ENCODE data around the gene GBE1. TPM values are rescaled to one million over a fixed set of nuclear protein-coding genes. Genes with fewer than 3 reads are reported as not detected.

Gene GBE1
- total RNA-seq, 1 experiment from 2014 or later: 12.7 TPM

DNA sequence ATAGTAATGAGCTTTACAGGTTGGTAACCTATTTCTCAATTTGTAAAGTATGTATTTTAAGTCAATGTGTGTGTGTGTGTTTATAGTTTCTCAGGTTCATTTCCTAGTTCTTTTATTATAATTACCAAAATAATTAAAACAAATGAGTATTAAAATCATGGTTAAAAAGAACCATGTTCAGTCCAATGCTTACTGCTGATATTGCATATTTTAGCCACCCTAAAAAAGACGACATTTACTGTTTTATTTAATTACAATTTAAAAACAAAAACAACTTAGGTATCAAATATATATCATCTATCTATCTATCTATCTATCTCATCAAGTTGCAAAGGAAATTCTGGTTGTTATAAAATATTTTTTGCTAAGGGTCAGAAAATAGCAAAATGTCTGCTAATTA is 203.3 kb downstream of the GBE1 start:
- Mint-ChIP-seq H3K4me3 (ENCODE audit: low read depth, unreplicated experiment) (no peak overlapping the region), H3K27ac (ENCODE audit: unreplicated experiment) (no peak overlapping the region), H3K4me1 (ENCODE audit: low read depth, unreplicated experiment) (no peaks in the 10 kb centered on the region), H3K27me3 (ENCODE audit: unreplicated experiment) (no peaks in the 10 kb centered on the region), H3K9me3 (ENCODE audit: low read depth, unreplicated experiment) (no peaks in the 10 kb centered on the region), H3K36me3 (ENCODE audit: insufficient read depth, unreplicated experiment) (no peaks in the 10 kb centered on the region)
- no TSS peak for BruUV-seq (replicated peaks)
- CTCF ChIA-PET: no interaction called here
- intact Hi-C loops (cut with micrococcal nuclease; ENCODE audit: unreplicated experiment): no loop called here
- TF ChIP-seq, protein P1, sequence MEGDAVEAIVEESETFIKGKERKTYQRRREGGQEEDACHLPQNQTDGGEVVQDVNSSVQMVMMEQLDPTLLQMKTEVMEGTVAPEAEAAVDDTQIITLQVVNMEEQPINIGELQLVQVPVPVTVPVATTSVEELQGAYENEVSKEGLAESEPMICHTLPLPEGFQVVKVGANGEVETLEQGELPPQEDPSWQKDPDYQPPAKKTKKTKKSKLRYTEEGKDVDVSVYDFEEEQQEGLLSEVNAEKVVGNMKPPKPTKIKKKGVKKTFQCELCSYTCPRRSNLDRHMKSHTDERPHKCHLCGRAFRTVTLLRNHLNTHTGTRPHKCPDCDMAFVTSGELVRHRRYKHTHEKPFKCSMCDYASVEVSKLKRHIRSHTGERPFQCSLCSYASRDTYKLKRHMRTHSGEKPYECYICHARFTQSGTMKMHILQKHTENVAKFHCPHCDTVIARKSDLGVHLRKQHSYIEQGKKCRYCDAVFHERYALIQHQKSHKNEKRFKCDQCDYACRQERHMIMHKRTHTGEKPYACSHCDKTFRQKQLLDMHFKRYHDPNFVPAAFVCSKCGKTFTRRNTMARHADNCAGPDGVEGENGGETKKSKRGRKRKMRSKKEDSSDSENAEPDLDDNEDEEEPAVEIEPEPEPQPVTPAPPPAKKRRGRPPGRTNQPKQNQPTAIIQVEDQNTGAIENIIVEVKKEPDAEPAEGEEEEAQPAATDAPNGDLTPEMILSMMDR (IDR thresholded peaks at IDR 0.05; ENCODE audit: unreplicated experiment): no peak
- no peak for DNase-seq

DNA sequence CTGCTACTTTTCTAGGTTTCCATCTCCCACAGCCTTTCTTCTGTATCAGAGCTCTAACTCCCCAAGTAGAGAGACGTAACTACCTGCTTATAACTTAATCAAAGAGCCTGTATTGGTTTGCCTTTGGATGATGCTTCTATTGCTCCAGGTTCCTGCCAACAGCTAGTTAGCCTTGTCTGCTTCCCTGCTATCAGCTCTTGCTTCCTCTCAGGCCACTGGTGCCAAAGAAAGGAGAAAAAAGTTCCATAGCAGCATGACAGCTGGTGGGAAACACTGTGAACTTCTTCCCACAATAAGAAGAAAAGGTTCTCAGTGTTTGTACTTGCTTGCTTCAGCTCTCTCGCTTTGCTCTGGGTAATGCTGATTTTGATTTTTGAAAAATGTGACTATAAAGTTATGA is 206.6 kb downstream of the GBE1 start:
- Mint-ChIP-seq H3K4me3 (ENCODE audit: low read depth, unreplicated experiment) (no peak overlapping the region), H3K27ac (ENCODE audit: unreplicated experiment) (no peak overlapping the region), H3K4me1 (ENCODE audit: low read depth, unreplicated experiment) (no peaks in the 10 kb centered on the region), H3K27me3 (ENCODE audit: unreplicated experiment) (no peaks in the 10 kb centered on the region), H3K9me3 (ENCODE audit: low read depth, unreplicated experiment) (peaks cover 2% of the 10 kb centered on the region), H3K36me3 (ENCODE audit: insufficient read depth, unreplicated experiment) (no peaks in the 10 kb centered on the region)
- BruUV-seq (replicated peaks): no TSS peak
- DNase-seq: no peak
- TF ChIP-seq, protein P1 (IDR thresholded peaks at IDR 0.05; ENCODE audit: unreplicated experiment): no peak
- intact Hi-C loops (cut with micrococcal nuclease; ENCODE audit: unreplicated experiment): no loop called here
- CTCF ChIA-PET: no interaction called here

DNA sequence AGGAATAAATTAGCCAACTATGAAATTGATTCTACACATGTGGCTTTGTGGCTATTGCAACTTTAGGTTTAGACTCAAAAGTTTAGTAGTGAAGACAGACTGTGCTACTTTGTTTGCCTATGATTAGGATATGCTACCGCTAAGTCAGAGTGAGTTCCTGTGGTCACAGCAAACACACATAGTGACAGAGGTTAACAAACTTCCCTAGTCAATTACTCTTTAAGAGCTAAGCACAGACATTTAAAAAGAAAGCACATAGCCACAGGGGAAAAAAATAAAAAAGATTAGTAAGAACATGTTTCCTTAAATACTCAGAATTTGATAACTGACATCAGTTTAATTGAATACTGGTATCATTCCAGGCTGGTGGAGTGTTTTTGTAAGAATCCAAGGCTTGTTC is 207.1 kb downstream of the GBE1 start:
- H3K36me3 Mint-ChIP-seq (ENCODE audit: insufficient read depth, unreplicated experiment): no peaks in the 10 kb centered on the region
- intact Hi-C loops (cut with micrococcal nuclease; ENCODE audit: unreplicated experiment): no loop called here
- H3K4me3 Mint-ChIP-seq (ENCODE audit: low read depth, unreplicated experiment): no peak overlapping the region
- CTCF ChIA-PET: no interaction called here
- no peak overlapping the region for H3K27ac Mint-ChIP-seq (ENCODE audit: unreplicated experiment)
- no peaks in the 10 kb centered on the region for H3K27me3 Mint-ChIP-seq (ENCODE audit: unreplicated experiment)
- H3K4me1 Mint-ChIP-seq (ENCODE audit: low read depth, unreplicated experiment): no peaks in the 10 kb centered on the region
- no TSS peak for BruUV-seq (replicated peaks)
- peaks cover 2% of the 10 kb centered on the region for H3K9me3 Mint-ChIP-seq (ENCODE audit: low read depth, unreplicated experiment)
- DNase-seq: no peak
- TF ChIP-seq, protein P1 (IDR thresholded peaks at IDR 0.05; ENCODE audit: unreplicated experiment): no peak

DNA sequence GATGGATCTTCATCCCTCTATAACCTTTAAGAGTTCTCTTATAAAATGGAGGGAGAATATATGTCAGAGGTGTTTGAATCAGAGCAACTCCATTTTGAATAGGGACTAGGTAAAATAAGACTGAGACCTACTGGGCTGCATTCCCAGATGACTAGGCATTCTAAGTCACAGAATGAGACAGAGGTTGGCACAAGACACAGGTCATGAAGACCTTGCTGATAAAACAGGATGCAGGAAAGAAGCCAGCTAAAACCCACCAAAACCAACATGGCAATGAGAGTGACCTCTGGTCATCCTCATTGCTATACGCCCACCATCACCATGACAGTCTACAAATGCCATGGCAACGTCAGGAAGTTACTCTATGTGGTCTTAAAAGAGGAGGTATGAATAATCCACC is 211.0 kb downstream of the GBE1 start:
- TF ChIP-seq, protein P1 (IDR thresholded peaks at IDR 0.05; ENCODE audit: unreplicated experiment): no peak
- CTCF ChIA-PET: no interaction called here
- Mint-ChIP-seq H3K4me1 (ENCODE audit: low read depth, unreplicated experiment) (no peaks in the 10 kb centered on the region), H3K36me3 (ENCODE audit: insufficient read depth, unreplicated experiment) (no peaks in the 10 kb centered on the region), H3K9me3 (ENCODE audit: low read depth, unreplicated experiment) (peaks cover 2% of the 10 kb centered on the region), H3K27me3 (ENCODE audit: unreplicated experiment) (no peaks in the 10 kb centered on the region), H3K4me3 (ENCODE audit: low read depth, unreplicated experiment) (no peak overlapping the region), H3K27ac (ENCODE audit: unreplicated experiment) (no peak overlapping the region)
- BruUV-seq (replicated peaks): no TSS peak
- intact Hi-C loops (cut with micrococcal nuclease; ENCODE audit: unreplicated experiment): no loop called here
- no peak for DNase-seq

DNA sequence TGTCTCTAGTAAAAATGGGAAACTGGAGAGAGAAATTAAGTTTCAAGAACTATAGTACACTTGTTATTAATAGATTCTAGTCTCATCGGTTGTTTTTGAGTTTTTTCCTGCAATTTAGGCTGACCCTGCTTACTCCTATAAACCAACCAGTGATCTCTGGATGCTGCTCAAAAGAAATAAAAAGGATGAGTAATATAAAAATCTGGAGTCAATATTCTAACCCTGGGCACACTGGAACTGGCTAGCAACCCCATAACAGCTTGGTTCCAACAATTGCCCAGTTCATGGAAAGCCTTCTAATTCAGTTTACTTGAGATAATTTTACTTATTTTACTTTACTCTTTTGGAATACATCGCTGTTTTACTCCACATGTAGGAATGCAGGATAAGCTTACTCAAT is 211.6 kb downstream of the GBE1 start:
- Mint-ChIP-seq H3K4me3 (ENCODE audit: low read depth, unreplicated experiment) (no peak overlapping the region), H3K4me1 (ENCODE audit: low read depth, unreplicated experiment) (no peaks in the 10 kb centered on the region), H3K36me3 (ENCODE audit: insufficient read depth, unreplicated experiment) (no peaks in the 10 kb centered on the region), H3K9me3 (ENCODE audit: low read depth, unreplicated experiment) (peaks cover 2% of the 10 kb centered on the region), H3K27me3 (ENCODE audit: unreplicated experiment) (no peaks in the 10 kb centered on the region), H3K27ac (ENCODE audit: unreplicated experiment) (no peak overlapping the region)
- CTCF ChIA-PET: no interaction called here
- no peak for DNase-seq
- no TSS peak for BruUV-seq (replicated peaks)
- TF ChIP-seq, protein P1 (IDR thresholded peaks at IDR 0.05; ENCODE audit: unreplicated experiment): no peak
- intact Hi-C loops (cut with micrococcal nuclease; ENCODE audit: unreplicated experiment): no loop called here
